GM21515 (cell line): ENCODE results near the gene GSN.

Experiments
- ATAC-seq: cut with Tn5 transposase; IDR thresholded peaks from one replicate; pipeline ENCODE4 v1.9.1; 2021; ENCODE audit not compliant: unreplicated experiment

Gene GSN

DNA sequence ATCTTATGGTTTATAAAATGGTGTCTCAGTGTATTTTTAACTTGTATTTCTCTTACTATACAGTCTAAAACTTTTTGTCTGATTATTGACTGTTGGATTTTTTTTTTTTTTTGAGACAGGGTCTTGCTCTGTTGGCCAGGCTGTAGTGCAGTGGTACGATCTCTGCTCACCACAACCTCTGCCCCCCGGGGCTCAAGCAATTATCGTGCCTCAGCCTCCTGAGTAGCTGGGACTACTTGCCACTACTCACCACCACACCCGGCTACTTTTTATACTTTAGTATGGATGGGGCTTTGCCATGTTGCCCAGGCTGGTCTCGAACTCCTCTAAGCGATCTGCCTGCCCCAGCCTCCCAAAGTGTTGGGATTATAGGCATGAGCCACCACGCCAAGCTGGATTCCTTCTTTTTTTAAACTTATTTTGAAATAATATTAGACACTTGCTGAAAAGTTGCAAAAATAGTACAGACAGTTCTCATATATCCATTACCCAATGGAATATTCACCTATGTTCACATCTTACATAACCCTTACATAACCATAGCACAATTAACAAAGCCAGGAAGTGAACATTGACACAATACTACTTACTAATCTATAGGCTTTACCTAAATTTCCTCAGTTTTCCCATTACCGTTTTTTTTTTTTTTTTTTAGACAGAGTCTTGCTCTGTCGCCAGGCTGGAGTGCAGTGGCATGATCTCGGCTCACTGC, 54.9 kb downstream of the GSN start:
- ATAC-seq: no peak

DNA sequence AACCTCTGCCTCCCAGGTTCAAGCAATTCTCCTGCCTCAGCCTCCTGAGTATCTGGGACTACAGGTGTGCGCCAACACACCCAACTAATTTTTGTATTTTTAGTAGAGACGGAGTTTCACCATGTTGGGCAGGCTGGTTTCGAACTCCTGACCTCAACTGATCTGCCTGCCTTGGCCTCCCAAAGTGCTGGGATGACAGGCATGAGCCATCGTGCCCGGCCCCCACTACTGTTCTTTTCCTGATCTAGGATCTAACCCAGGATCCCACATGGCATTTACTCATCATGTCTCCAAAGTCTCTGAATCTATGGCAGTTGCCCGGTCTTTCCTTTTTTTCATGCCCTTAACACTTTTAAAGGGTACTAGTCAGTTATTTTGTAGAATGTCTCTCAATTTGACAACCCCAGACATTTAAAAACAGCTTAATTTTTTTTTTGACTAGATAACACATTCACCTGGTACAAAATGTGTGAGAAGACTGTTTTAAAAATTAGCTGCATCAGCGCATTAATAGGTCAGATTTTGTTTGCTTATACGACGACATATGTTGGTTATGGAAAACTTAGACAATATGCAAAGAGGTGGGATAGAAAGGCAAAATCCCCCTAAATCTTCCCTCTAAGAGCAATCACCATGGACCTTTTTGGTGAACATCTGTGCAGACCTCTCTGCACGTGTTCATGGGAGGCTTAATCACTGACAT, 55.6 kb downstream of the GSN start:
- no peak for ATAC-seq

DNA sequence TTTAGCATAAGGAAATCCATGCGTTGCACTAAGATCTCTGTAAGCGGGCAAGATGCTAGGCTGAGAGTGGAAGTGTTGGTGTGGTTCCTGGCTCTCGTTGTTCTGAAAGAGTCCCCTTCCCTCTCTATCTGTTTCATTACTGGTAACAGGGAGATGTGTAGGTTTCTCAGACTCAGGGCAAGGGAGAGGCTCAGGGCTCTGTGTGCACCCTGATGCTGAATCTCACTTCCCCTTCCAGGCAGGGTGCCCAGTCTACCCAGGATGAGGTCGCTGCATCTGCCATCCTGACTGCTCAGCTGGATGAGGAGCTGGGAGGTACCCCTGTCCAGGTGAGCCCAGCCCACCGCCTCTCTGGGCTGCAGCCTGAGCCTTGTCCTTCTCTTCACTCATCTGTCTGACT, 56.4 kb downstream of the GSN start:
- no peak for ATAC-seq

DNA sequence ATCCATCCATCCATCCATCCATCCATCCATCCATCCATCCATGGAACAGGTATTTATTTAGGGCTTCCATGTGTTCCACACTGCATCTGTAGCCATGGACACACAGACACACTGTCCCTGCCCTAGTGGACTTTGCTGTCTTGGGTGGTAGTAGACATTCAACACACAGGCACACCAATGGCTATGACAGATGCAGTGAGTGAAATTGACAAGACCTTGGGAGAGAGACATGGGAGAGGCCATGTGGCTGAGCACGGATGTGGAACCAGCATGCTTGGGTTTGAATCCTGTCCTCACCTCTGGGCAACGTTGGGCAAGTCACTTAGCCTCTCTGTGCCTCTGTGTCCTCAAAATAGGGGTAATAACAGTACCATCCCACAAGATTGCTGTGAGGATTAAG, 56.8 kb downstream of the GSN start:
- ATAC-seq: no peak

DNA sequence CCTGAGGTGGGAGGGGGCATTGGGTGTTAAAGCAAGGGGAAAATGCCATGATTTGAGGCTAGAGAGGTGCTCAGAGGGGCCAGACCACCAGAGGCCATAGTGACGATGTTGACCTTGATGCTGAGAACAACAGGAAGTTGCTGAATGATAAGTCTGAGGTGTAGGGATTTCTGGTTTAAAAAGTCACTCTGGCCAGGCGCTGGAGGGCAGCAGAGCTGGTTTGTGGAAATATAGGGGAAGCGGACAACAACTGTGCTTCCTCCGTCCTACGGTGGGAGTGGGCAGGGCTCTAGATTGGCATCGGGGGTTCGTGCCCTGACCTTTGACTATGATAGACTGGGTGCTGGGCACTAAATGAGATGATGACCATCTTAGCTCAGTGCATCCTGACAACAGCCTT, 57.4 kb downstream of the GSN start:
- ATAC-seq: no peak

DNA sequence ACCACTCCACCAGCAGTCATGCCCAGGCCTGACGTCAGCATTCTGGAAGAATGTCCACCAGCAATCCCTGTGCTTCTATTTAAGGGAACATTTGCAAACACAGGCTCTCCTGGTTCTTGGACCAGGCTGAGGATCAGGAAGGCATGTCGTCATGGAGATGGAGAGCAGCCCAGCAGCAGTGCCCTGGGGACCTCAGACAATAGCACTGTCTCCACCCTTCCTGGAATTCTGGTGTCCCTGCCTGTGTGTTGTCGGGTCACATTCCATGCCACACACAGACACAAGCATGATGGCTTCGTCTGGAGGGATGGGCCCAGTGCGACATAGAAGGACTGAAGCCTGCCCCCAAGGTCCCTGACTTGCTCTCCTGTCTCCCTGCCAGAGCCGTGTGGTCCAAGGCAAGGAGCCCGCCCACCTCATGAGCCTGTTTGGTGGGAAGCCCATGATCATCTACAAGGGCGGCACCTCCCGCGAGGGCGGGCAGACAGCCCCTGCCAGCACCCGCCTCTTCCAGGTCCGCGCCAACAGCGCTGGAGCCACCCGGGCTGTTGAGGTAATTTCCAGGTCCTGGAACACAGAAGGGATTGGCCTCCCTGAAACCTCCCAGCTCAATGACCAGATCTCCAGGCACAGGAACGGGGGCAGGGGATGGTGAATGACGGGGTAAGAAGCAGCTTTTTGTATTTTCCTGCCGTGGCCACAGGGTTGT, 58.3 kb downstream of the GSN start:
- no peak for ATAC-seq

DNA sequence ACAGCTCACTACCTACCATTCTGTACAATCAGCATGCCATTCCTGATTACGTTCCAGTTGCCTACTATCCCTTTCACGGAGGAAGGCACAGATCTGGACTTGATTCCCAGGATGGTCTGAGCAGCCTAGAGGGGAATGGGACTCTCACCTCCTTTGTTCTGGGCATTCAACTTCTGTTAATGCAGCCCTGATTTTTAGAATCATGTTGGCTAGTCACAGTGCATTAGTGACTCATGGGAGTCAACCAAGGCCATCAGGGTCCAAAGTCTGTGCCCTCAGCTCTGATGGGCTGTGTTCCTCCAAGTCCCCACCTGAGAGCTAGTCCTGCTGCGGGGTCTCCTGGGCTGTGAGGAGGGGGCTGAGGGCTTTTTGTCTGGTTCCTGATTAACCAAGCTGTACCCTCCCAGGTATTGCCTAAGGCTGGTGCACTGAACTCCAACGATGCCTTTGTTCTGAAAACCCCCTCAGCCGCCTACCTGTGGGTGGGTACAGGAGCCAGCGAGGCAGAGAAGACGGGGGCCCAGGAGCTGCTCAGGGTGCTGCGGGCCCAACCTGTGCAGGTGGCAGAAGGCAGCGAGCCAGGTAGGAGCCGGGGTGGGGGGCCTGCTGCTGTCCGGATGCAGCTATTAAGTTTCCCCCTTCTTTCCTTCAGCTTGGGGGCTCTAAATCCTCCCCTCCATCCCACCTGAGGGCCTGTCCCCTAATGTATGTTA, 59.1 kb downstream of the GSN start:
- no peak for ATAC-seq

DNA sequence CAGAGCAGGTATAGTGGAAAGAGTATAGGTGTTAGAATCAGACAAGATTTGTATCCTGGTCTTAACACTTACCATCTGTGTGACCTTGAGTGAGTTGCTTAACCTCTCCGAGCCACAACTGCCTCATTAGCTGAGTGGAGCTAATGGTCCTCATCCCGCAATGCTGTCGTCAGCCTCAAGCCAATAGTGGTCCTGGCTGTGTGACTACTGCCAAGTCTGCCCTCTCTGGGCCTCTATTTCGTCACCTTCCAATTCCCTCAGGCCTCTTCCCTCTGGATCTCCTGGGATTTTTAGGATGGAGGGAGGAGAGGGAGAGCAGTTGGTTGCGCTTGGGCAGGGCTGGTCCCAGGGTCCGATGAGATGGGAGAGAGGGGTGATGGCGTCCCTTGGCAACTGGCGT, 60.5 kb downstream of the GSN start:
- ATAC-seq: no peak

DNA sequence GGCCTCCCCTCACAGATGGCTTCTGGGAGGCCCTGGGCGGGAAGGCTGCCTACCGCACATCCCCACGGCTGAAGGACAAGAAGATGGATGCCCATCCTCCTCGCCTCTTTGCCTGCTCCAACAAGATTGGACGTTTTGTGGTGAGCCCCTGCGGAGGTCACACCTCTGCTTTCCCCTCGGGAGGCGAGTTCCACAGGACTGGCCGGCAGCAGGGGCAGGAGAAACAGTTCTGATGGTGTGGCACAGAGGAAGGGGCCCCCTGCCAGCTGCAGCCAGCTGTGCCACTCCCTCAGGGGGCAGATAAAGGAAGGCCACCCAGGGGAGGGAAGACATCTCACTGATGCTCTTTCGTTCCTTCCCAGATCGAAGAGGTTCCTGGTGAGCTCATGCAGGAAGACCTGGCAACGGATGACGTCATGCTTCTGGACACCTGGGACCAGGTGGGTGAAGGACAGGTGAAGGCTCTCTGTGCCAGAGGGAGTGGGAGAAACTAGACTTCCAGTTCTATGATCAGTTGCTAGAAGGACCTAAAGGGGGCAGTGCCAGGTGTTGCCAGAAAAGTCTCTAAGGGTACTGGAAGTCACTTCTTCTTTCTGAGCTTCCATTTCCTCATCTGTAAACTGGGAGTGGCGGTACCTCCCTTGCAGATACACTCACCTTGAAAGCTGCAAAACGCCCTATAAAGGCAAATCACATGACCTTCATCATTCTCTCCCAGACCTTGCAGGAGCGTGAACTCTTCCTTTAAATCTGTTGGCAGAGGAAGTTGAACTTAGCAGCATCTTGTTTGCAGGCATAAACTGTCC, 61.1 kb downstream of the GSN start:
- no peak for ATAC-seq

DNA sequence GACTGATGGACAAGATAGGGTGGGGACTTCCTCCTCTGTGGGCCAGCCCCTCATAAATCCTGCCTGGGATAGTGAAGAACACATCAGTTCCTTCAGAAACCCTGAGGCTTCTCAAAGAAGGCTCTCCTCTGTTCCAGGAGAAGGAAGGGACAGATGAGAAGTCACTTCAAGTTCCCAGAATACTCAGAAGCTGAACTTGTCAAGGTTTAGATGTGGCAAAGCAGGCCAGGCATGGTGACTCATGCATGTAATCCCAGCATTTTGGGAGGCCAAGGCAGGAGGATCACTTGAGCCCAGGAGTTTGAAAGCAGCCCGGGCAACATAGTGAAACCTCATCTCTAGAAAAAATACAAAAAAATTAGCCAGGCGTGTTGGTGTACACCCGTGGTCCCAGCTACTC, 63.6 kb downstream of the GSN start:
- ATAC-seq: no peak

DNA sequence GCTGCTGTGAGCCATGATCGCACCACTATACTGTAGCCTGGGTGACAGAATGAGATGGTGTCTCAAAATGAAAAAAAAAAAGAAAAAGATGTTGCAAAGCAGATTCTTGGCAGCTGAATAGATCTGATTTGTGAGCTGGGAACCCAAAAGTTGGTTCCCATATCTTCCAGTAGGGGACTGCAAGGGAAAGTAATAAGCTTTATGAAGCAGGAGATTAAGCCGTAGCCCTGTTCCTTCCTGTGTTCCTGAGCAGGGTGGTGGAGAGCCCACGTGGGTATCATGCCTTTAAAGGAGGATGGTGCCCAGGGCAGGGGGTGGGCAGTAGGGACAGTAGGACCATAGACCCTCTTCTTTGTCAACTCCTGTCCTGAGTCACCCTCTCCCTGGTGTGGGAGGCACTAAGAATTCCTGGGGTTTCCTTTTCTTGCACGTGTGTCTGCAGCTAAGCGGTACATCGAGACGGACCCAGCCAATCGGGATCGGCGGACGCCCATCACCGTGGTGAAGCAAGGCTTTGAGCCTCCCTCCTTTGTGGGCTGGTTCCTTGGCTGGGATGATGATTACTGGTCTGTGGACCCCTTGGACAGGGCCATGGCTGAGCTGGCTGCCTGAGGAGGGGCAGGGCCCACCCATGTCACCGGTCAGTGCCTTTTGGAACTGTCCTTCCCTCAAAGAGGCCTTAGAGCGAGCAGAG, 64.2 kb downstream of the GSN start:
- no peak for ATAC-seq

DNA sequence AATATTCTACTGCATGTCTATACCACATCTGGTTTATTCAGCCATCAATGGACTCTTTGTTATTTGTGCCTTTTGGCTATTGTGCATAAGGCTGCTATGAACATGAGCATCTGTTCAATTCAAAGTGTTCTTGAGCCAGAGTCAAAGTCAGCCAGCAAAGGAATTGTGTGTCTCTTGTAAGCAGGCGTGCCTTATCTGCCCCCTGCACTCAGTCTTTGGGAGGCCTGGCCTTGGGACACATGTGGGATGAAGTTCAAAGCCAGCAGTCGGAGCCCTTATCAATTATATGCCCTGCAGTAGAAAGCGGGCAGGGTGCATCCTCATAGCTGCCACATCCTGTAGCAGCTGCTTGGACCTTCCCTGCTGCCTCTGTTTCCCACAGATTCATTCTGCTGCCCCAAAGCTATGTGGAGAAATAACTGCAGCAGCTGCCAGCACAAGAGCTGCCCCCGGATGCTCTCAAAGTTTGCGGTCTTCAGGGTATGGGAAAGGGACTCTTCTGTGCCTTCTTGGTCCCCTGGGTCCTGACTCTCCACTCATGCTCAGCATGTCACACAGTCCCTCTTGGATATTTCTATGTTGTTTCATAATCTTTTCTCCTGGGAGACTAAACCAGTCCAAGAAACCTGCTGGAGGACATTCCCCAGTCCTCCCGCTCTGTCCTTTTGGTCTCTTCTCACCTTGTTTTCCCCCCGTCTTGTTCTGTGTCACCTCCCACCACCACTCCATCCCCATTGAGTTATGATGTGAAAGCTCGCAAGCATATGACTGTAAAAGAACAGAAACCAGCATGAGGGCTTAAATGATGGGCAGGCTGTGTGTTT, 66.2 kb downstream of the GSN start:
- ATAC-seq: no peak

DNA sequence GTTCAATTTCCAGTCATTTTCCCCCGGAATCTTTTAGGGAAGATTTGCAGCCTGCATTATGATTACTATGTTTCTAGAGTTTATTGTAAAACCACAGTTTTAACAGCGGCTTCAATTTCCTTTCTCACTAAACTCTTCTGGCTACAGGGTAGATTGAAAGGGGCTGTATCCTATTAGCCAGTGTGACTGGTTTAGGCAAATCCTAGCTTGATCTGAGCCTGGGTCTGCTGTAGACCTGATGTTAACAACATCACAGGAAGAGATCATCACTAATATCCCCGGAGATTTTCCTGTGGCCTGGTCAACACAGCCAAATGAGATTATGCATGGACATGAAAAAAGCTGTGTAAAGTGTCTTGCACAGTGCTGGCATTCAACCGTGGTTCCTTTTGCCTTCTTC, 68.7 kb downstream of the GSN start:
- ATAC-seq: no peak

DNA sequence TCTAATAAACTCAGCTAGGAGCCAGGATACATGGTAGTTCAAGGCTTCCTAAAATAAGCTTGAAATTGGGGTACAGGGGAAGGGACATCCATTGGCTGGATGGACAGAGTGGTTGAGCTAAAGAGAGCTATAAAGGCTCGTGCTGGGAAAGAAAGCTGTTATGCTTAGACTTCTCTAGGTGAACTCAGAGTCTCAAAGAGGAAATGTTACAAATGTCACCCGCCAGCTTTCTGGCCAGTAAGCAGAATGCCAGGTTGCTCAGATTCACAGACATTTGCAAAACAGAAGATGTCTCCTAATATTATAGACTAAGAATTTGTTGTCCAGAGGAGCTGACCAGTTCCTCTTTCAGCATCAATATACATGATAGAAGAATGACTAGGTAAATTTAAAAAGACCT, 71.5 kb downstream of the GSN start:
- no peak for ATAC-seq

DNA sequence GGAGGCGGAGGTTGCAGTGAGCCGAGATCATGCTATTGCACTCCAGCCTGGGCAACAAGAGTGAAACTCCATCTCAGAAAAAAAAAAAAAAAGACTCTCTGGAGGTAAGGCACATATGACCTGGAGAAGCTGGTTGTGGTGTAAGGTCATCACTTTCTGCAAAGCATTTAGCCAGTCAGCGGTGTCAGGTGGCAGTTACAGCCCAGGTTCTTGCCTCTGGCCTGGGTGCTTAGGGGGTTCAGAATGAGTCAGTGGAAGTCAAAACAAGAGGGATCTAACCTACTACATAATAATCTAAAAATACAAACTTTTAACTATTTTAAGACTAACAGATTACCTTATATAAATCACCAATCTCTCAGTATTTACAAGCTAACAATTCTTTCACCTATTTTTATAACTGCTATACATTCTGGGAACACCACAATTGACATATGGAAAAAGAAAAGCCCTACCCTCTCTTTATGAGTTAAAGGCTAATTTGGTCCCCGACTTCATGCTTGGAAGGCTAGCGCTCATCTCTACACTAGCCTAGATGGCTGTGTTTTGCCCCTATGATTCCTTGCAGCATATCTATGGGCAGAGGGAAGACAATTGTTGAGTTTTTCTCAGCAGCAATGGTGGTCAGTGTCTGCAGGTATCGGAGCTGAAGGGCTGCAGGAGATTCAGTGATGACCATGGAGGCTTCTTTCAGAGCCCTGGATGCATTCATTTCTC, 72.9 kb downstream of the GSN start:
- no peak for ATAC-seq

DNA sequence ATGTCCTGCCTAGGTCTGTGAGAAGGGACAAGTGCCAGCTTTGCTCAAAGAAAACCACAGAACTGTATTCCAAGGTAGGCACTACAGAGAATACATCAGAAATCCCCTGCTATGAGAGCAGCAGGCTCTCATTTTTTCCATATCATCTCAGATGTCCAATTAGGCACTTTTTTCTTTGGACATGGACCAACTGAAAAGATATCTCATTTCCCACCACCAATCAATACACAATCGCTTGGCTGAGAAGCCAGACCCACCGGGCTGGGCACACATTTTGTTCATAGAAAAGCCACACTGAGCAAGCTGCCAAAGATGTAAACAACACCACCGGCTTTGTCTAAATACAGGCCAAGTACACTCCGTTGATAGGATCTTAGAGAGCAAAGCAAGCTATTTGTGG, 76.2 kb downstream of the GSN start:
- ATAC-seq: no peak

DNA sequence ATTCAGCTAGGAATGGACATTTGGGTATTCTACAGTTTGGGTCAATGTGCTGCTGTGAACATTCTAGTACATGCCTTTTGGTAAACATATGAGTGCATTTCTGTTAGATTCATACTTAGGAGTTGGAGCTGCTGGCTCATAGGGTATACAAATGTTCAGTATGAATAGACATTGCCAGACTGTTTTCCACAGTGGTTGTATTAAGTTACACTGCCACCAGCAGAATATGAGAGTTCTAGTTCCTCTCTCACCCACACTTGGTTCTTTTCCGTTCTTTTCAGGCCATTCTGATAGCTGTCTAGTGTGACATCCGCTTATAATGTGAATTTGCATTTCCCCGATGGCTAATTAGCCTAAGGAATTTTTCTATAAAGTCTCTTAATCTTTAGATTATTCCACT, 77.1 kb downstream of the GSN start:
- no peak for ATAC-seq

DNA sequence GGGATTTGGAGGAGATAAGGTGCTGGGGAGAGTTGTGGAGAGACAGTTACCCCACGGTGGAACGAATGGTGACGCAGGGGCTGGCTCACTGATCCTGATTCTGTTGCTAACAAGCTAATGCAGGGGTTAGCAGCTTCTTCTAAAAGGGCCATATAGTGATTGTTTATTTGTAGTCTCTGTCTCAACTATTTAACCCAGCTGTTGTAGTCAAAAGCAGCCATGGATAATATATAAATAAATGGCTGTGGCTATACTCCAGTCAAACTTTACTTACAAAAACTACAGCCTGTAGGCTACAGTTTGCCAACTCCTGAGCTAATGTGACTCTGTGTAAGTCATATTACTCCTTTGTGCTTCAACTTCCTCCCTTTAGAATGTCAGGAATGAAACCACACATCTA, 80.3 kb downstream of the GSN start:
- ATAC-seq: no peak

DNA sequence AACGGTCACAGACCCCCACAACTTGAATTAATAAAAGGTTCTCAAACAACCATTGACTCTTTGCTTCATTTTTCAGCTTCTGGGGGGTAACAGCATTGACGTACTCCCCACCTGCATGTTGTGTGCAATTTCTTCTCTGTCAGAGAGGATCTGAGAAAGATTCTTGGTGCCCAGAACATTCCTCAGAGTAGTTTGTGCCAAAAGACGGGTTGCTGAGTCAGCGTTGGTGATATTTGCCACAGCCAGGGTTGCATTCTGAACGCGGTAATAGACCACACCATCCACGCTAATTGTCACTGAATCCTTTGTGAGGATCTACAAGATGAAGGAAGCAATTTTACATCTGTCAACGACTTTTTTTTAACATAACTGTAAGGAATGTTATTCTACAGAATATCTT, 81.0 kb downstream of the GSN start:
- no peak for ATAC-seq
